ENCODE results near the gene FRRS1L.
"Not testable (repeated sequence)": the region's sequence is repeated elsewhere in the genome, so short reads cannot be mapped to it uniquely, and the experiment has no call there.

Gene FRRS1L

GRCh38 chr9:109133533-109133932 is 33.5 kb downstream of the FRRS1L start:
- no CpG with 5 or more reads among the region's 2 CpGs for WGBS, 2 experiments (ENCODE audit: insufficient coverage in 2 of 2)
- H3K27ac ChIP-seq (ENCODE audit: low read depth, low read length, severe bottlenecking), result no peak overlapping the region
- peaks cover 9% of the 10 kb centered on the region for H3K4me1 ChIP-seq (ENCODE audit: control insufficient read depth, insufficient read depth, low read length, poor library complexity, severe bottlenecking)
- no peak overlapping the region for H3K4me3 ChIP-seq (ENCODE audit: extremely low read depth, insufficient read depth, low read length, poor library complexity, severe bottlenecking)
- no peaks in the 10 kb centered on the region for H3K9me3 ChIP-seq (ENCODE audit: control insufficient read depth, low read length)
- no peaks in the 10 kb centered on the region for H3K36me3 ChIP-seq (ENCODE audit: control insufficient read depth, insufficient read depth, low read length)

- peaks cover 9% of the 10 kb centered on the region for H3K4me1 ChIP-seq (ENCODE audit: control insufficient read depth, insufficient read depth, low read length, poor library complexity, severe bottlenecking)
- WGBS, 2 experiments (ENCODE audit: insufficient coverage in 2 of 2), result 58% methylated on average over 2 of the region's 2 CpGs; no CpG with 5 or more reads in 1 of the 2 experiments
Measured at GRCh38 chr9:109132567-109133021, 34.5 kb downstream of the FRRS1L start.

GRCh38 chr9:109129470-109130197 is 37.4 kb downstream of the FRRS1L start:
- H3K27ac ChIP-seq (ENCODE audit: low read depth, low read length, severe bottlenecking), result no peak overlapping the region
- peaks cover 9% of the 10 kb centered on the region for H3K4me1 ChIP-seq (ENCODE audit: control insufficient read depth, insufficient read depth, low read length, poor library complexity, severe bottlenecking)
- H3K9me3 ChIP-seq (ENCODE audit: control insufficient read depth, low read length), result no peaks in the 10 kb centered on the region
- no peaks in the 10 kb centered on the region for H3K36me3 ChIP-seq (ENCODE audit: control insufficient read depth, insufficient read depth, low read length)
- WGBS, 2 experiments (ENCODE audit: insufficient coverage in 2 of 2), result 92 to 100% methylated on average over 1 to 2 of the region's 6 CpGs
- no peak overlapping the region for H3K4me3 ChIP-seq (ENCODE audit: extremely low read depth, insufficient read depth, low read length, poor library complexity, severe bottlenecking)

More at GRCh38 chr9:109132567-109133021, 34.5 kb downstream of the FRRS1L start:
- Histone ChIP-seq H3K27ac (ENCODE audit: low read depth, low read length, severe bottlenecking) (peak overlapping the region; percentile 45), H3K9me3 (ENCODE audit: control insufficient read depth, low read length) (no peaks in the 10 kb centered on the region), H3K36me3 (ENCODE audit: control insufficient read depth, insufficient read depth, low read length) (no peaks in the 10 kb centered on the region), H3K4me3 (ENCODE audit: extremely low read depth, insufficient read depth, low read length, poor library complexity, severe bottlenecking) (no peak overlapping the region)

- not testable (repeated sequence) for H3K4me3 ChIP-seq (ENCODE audit: extremely low read depth, insufficient read depth, low read length, poor library complexity, severe bottlenecking); H3K9me3 ChIP-seq (ENCODE audit: control insufficient read depth, low read length); H3K4me1 ChIP-seq (ENCODE audit: control insufficient read depth, insufficient read depth, low read length, poor library complexity, severe bottlenecking); H3K36me3 ChIP-seq (ENCODE audit: control insufficient read depth, insufficient read depth, low read length); H3K27ac ChIP-seq (ENCODE audit: low read depth, low read length, severe bottlenecking)
- WGBS, 2 experiments (ENCODE audit: insufficient coverage in 2 of 2), result 82 to 98% methylated on average over 3 of the region's 4 CpGs
Measured at GRCh38 chr9:109126671-109127070, 40.4 kb downstream of the FRRS1L start.

- WGBS, 2 experiments (ENCODE audit: insufficient coverage in 2 of 2), result no CpG with 5 or more reads among the region's 2 CpGs
- no peak overlapping the region for H3K27ac ChIP-seq (ENCODE audit: low read depth, low read length, severe bottlenecking)
Measured at GRCh38 chr9:109124121-109124520, 42.9 kb downstream of the FRRS1L start.

GRCh38 chr9:109122726-109123621 is 44.1 kb downstream of the FRRS1L start:
- no peak overlapping the region for H3K4me3 ChIP-seq (ENCODE audit: extremely low read depth, insufficient read depth, low read length, poor library complexity, severe bottlenecking)
- H3K27ac ChIP-seq (ENCODE audit: low read depth, low read length, severe bottlenecking), result no peak overlapping the region
- WGBS, 2 experiments (ENCODE audit: insufficient coverage in 2 of 2), result 91 to 98% methylated on average over 9 to 12 of the region's 12 CpGs
- H3K4me1 ChIP-seq (ENCODE audit: control insufficient read depth, insufficient read depth, low read length, poor library complexity, severe bottlenecking), result peaks cover 20% of the 10 kb centered on the region
- H3K9me3 ChIP-seq (ENCODE audit: control insufficient read depth, low read length), result no peaks in the 10 kb centered on the region
- no peaks in the 10 kb centered on the region for H3K36me3 ChIP-seq (ENCODE audit: control insufficient read depth, insufficient read depth, low read length)

More at GRCh38 chr9:109124121-109124520, 42.9 kb downstream of the FRRS1L start:
- no peaks in the 10 kb centered on the region for H3K36me3 ChIP-seq (ENCODE audit: control insufficient read depth, insufficient read depth, low read length)
- no peaks in the 10 kb centered on the region for H3K9me3 ChIP-seq (ENCODE audit: control insufficient read depth, low read length)
- no peak overlapping the region for H3K4me3 ChIP-seq (ENCODE audit: extremely low read depth, insufficient read depth, low read length, poor library complexity, severe bottlenecking)
- peaks cover 14% of the 10 kb centered on the region for H3K4me1 ChIP-seq (ENCODE audit: control insufficient read depth, insufficient read depth, low read length, poor library complexity, severe bottlenecking)

- Histone ChIP-seq H3K9me3 (ENCODE audit: control insufficient read depth, low read length) (no peaks in the 10 kb centered on the region), H3K36me3 (ENCODE audit: control insufficient read depth, insufficient read depth, low read length) (peaks cover 10% of the 10 kb centered on the region), H3K4me3 (ENCODE audit: extremely low read depth, insufficient read depth, low read length, poor library complexity, severe bottlenecking) (no peak overlapping the region), H3K4me1 (ENCODE audit: control insufficient read depth, insufficient read depth, low read length, poor library complexity, severe bottlenecking) (peaks cover 26% of the 10 kb centered on the region), H3K27ac (ENCODE audit: low read depth, low read length, severe bottlenecking) (no peak overlapping the region)
- 75 to 77% methylated on average over 7 to 9 of the region's 11 CpGs for WGBS, 2 experiments (ENCODE audit: insufficient coverage in 2 of 2)
Measured at GRCh38 chr9:109121232-109121796, 45.7 kb downstream of the FRRS1L start.

- Histone ChIP-seq H3K36me3 (ENCODE audit: control insufficient read depth, insufficient read depth, low read length) (peaks cover 13% of the 10 kb centered on the region), H3K9me3 (ENCODE audit: control insufficient read depth, low read length) (no peaks in the 10 kb centered on the region), H3K4me3 (ENCODE audit: extremely low read depth, insufficient read depth, low read length, poor library complexity, severe bottlenecking) (peak overlapping the region; percentile 91), H3K27ac (ENCODE audit: low read depth, low read length, severe bottlenecking) (peak overlapping the region; percentile 10), H3K4me1 (ENCODE audit: control insufficient read depth, insufficient read depth, low read length, poor library complexity, severe bottlenecking) (peaks cover 26% of the 10 kb centered on the region)
- WGBS, 2 experiments (ENCODE audit: insufficient coverage in 2 of 2), result 53 to 76% methylated on average over 3 to 7 of the region's 13 CpGs
Measured at GRCh38 chr9:109120204-109120789, 46.8 kb downstream of the FRRS1L start.

GRCh38 chr9:109119439-109120203 is 47.4 kb downstream of the FRRS1L start, which contains the start of gene TMEM245:
TMEM245 (minus strand) TSS chr9:109119947; CDS start chr9:109119913, 34 bp downstream.
- WGBS, 2 experiments (ENCODE audit: insufficient coverage in 2 of 2), result 0% methylated on average over 62 to 76 of the region's 88 CpGs
- H3K9me3 ChIP-seq (ENCODE audit: control insufficient read depth, low read length), result no peaks in the 10 kb centered on the region
- H3K36me3 ChIP-seq (ENCODE audit: control insufficient read depth, insufficient read depth, low read length), result peaks cover 13% of the 10 kb centered on the region
- peak within 1 kb of the TSS; percentile 91 for H3K4me3 ChIP-seq (ENCODE audit: extremely low read depth, insufficient read depth, low read length, poor library complexity, severe bottlenecking)
- peak within 1 kb of the TSS; percentile 93 for H3K27ac ChIP-seq (ENCODE audit: low read depth, low read length, severe bottlenecking)
- peaks cover 26% of the 10 kb centered on the region for H3K4me1 ChIP-seq (ENCODE audit: control insufficient read depth, insufficient read depth, low read length, poor library complexity, severe bottlenecking)

All from mesodermal cell (in vitro differentiated cells).